VCaP (cell line): ENCODE data around the gene CRTC2.

Experiments
- H3K27ac ChIP-seq: fragments of 450-650 bp; 2 replicates; pipeline ENCODE4 v1.5.1; 2017
- CTCF ChIP-seq: fragments of 450-650 bp; conservative IDR thresholded peaks from 2 replicates; pipeline ENCODE4 v1.5.1; 2017; ENCODE audit warnings: mild to moderate bottlenecking, moderate library complexity

Gene CRTC2

GRCh38 chr1:153944005-153944826 is 14.2 kb downstream of the CRTC2 start:
- no peak for TF ChIP-seq CTCF
- peak overlapping the region; percentile 95 for H3K27ac ChIP-seq

GRCh38 chr1:153942766-153943549 is 15.5 kb downstream of the CRTC2 start:
- no peak for TF ChIP-seq CTCF
- H3K27ac ChIP-seq = no peak overlapping the region

GRCh38 chr1:153941826-153942725 is 16.3 kb downstream of the CRTC2 start:
- no peak overlapping the region for H3K27ac ChIP-seq
- no peak for TF ChIP-seq CTCF

- TF ChIP-seq CTCF = no peak
- no peak overlapping the region for H3K27ac ChIP-seq
These were observed 17.7 kb downstream of the CRTC2 start for GRCh38 chr1:153940756-153941155.

- TF ChIP-seq CTCF = no peak; the same call in 1 of the 2 replicates
- H3K27ac ChIP-seq = no peak overlapping the region
These were observed 18.9 kb downstream of the CRTC2 start for GRCh38 chr1:153939476-153939875.

GRCh38 chr1:153938996-153939395 is 19.4 kb downstream of the CRTC2 start:
- TF ChIP-seq CTCF = no peak
- H3K27ac ChIP-seq = no peak overlapping the region
